Placental epithelial cell (primary cell): ENCODE data around the gene SAFB2. TPM values are rescaled to one million over a fixed set of nuclear protein-coding genes. Genes with fewer than 3 reads are reported as not detected.

Experiments
- small RNA-seq: library from RNA; depleted of rRNA; stranded (forward); fragments of <200 nt; gene quantifications from one replicate; pipeline ENCODE3, GENCODE V24; 2012
- total RNA-seq: library from RNA; depleted of rRNA; stranded (reverse); fragments of >200 nt; gene quantifications from 2 replicates; pipeline ENCODE4 v1.2.3, GENCODE V29; 2012

Gene SAFB2
- total RNA-seq: 20.3 and 36.9 TPM in 2 replicates

GRCh38 chr19:5622465-5623396, at the start of gene SAFB2, which contains the start of gene SAFB:
TSS of gene SAFB2 (minus strand) at chr19:5622776. CDS start at chr19:5622715, 61 bp downstream.
TSS of gene SAFB (plus strand) at chr19:5623083. CDS start at chr19:5623206, 123 bp downstream.

GRCh38 chr19:5567360-5567969, 55.1 kb downstream of the SAFB2 start, which contains the start of gene TINCR:
TSS of gene TINCR (minus strand) at chr19:5567953.

Small RNAs within 50 kb of the gene (small RNA-seq; reads per million reads assigned to genes)
- not detected for gene SNRPEP4

Other genes starting within 250 kb of the SAFB2 start
- gene ZNRF4, start 167.4 kb downstream of the SAFB2 start, total RNA-seq: not detected in 2 replicates
- 6.2 and 14.1 TPM in 2 replicates for gene TINCR, start 54.8 kb downstream of the SAFB2 start, total RNA-seq
- gene SAFB, start 307 bp upstream of the SAFB2 start, total RNA-seq: 31.7 and 61.6 TPM in 2 replicates
- gene MICOS13, start 57.7 kb upstream of the SAFB2 start, total RNA-seq: 33.0 and 38.8 TPM in 2 replicates
- gene HSD11B1L, start 58.3 kb upstream of the SAFB2 start, total RNA-seq: 13.0 and 20.8 TPM in 2 replicates
- gene RPL36, start 67.5 kb upstream of the SAFB2 start, total RNA-seq: 225 and 320 TPM in 2 replicates
- 46.7 and 73.9 TPM in 2 replicates for gene LONP1, start 97.4 kb upstream of the SAFB2 start, total RNA-seq
- gene CATSPERD, start 97.9 kb upstream of the SAFB2 start, total RNA-seq: under 0.01 TPM in 1 of 2 replicates, not detected in the other
- 0.79 TPM in 1 of 2 replicates, not detected in the other for gene PRR22, start 162.0 kb upstream of the SAFB2 start, total RNA-seq
- 17.7 and 31.7 TPM in 2 replicates for gene DUS3L, start 168.4 kb upstream of the SAFB2 start, total RNA-seq
- gene NRTN, start 182.3 kb upstream of the SAFB2 start, total RNA-seq: 0.65 and 1.2 TPM in 2 replicates
- gene FUT6, start 216.9 kb upstream of the SAFB2 start, total RNA-seq: under 0.01 TPM in 1 of 2 replicates, not detected in the other
- gene FUT3, start 228.7 kb upstream of the SAFB2 start, total RNA-seq: not detected in 2 replicates
- gene FUT5, start 247.8 kb upstream of the SAFB2 start, total RNA-seq: not detected in 2 replicates